CD8-positive, alpha-beta memory T cell (primary cell): ENCODE results near the gene PSMA4. TPM values are rescaled to one million over a fixed set of nuclear protein-coding genes. Genes with fewer than 3 reads are reported as not detected.
A peak's percentile ranks its signal among the peaks of the same experiment; 100 is the strongest.
"Not testable (repeated sequence)": the region's sequence is repeated elsewhere in the genome, so short reads cannot be mapped to it uniquely, and the experiment has no call there.

Source experiments
- CTCF ChIA-PET: fragments of 350-600 bp; sonication (Branson Sonifier 250); formaldehyde crosslinking; loops from one replicate; lab custom pipeline; 2021; ENCODE audit warnings: antibody characterized with exemption; lab: Charles Lee
- POLR2A ChIA-PET: fragments of 350-600 bp; sonication (Branson Sonifier 250); formaldehyde crosslinking; loops from one replicate; lab custom pipeline; 2021; ENCODE audit warnings: antibody characterized with exemption; lab: Charles Lee
- DNase-seq, 5 donors: peaks; one replicate each; pipeline versions ENCODE4 v3.0.0 to v3.0.0-alpha.2; 2020 to 2022; ENCODE audit warnings: mixed read lengths in 1 of 5
- H3K27ac ChIP-seq: one replicate; pipeline ENCODE4 v1.7.0; 2013; ENCODE audit warnings: low read depth, mild to moderate bottlenecking, low read length, moderate library complexity
- H3K27me3 ChIP-seq: 2 replicates; pipeline ENCODE4 v1.7.0; 2013; ENCODE audit warnings: low read length, mild to moderate bottlenecking; ENCODE audit not compliant: insufficient read depth, poor library complexity, severe bottlenecking
- H3K36me3 ChIP-seq: 2 replicates; pipeline ENCODE4 v1.7.0; 2013; ENCODE audit warnings: mild to moderate bottlenecking, low read length, moderate library complexity; ENCODE audit not compliant: insufficient read depth
- H3K4me1 ChIP-seq: 2 replicates; pipeline ENCODE4 v1.7.0; 2013; ENCODE audit warnings: mild to moderate bottlenecking, low read length, moderate library complexity; ENCODE audit not compliant: insufficient read depth
- H3K4me3 ChIP-seq: 2 replicates; pipeline ENCODE4 v1.7.0; 2013; ENCODE audit warnings: mild to moderate bottlenecking, low read length
- H3K9me3 ChIP-seq: 2 replicates; pipeline ENCODE4 v1.7.0; 2013; ENCODE audit warnings: mild to moderate bottlenecking, low read length
- H3K27ac Mint-ChIP-seq, 8 donors: one replicate each; pipeline ENCODE4 v1.8.0; 2020 to 2021; ENCODE audit warnings: mixed read lengths in 8 of 8, mild to moderate bottlenecking in 6 of 8, inconsistent platforms in 3 of 8, moderate library complexity in 3 of 8
- H3K27me3 Mint-ChIP-seq, 2 donors: one replicate each; pipeline ENCODE4 v1.8.0; 2020 to 2021; ENCODE audit warnings: mixed read lengths in 2 of 2, mild to moderate bottlenecking in 1 of 2, moderate library complexity in 1 of 2
- H3K36me3 Mint-ChIP-seq, 3 donors: one replicate each; pipeline ENCODE4 v1.8.0; 2020 to 2021; ENCODE audit warnings: mixed read lengths in 3 of 3, inconsistent platforms in 1 of 3, mild to moderate bottlenecking in 1 of 3
- H3K4me1 Mint-ChIP-seq, 3 donors: one replicate each; pipeline ENCODE4 v1.8.0; 2020 to 2021; ENCODE audit warnings: mixed read lengths in 3 of 3, inconsistent platforms in 1 of 3, mild to moderate bottlenecking in 1 of 3
- H3K4me3 Mint-ChIP-seq, 7 donors: one replicate each; pipeline ENCODE4 v1.8.0; 2020 to 2021; ENCODE audit warnings: mixed read lengths in 7 of 7, mild to moderate bottlenecking in 6 of 7, moderate library complexity in 4 of 7, inconsistent platforms in 2 of 7
- H3K9me3 Mint-ChIP-seq, 5 donors: one replicate each; pipeline ENCODE4 v1.8.0; 2020 to 2022; ENCODE audit warnings: mixed read lengths in 5 of 5, mild to moderate bottlenecking in 3 of 5, moderate library complexity in 2 of 5, inconsistent platforms in 1 of 5
- polyA plus RNA-seq: library from polyadenylated mRNA; unstranded; fragments of 300-500 nt; fragmentation: Illumina TruSeq; gene quantifications from one replicate; pipeline ENCODE4 v1.2.3, GENCODE V29; 2021
- total RNA-seq, 2 experiments: library from RNA; stranded (reverse); gene quantifications; one replicate each; pipeline ENCODE4 v1.2.3, GENCODE V29; 2021

PSMA4 gene
- total and polyA plus RNA-seq, 3 experiments from 2014 or later = 228 to 239 (median 232) TPM

GRCh38 chr15:78552597-78552996 is 12.4 kb downstream of the PSMA4 start:
- CTCF ChIA-PET = no interaction called here
- POLR2A ChIA-PET = no interaction called here
- peaks cover 0 to 1% of the 10 kb centered on the region in 2 donors for H3K27me3 Mint-ChIP-seq
- no peak overlapping the region for H3K4me3 ChIP-seq
- H3K36me3 ChIP-seq = peaks cover 10% of the 10 kb centered on the region
- H3K9me3 Mint-ChIP-seq = no peaks in the 10 kb centered on the region
- H3K4me1 ChIP-seq = no peaks in the 10 kb centered on the region
- H3K4me1 Mint-ChIP-seq = no peaks in the 10 kb centered on the region
- no peak overlapping the region for H3K27ac ChIP-seq
- no peaks in the 10 kb centered on the region for H3K27me3 ChIP-seq
- H3K27ac Mint-ChIP-seq = no peak overlapping the region
- no peaks in the 10 kb centered on the region for H3K9me3 ChIP-seq
- DNase-seq = no peak
- no peak overlapping the region for H3K4me3 Mint-ChIP-seq
- peaks cover 4 to 41% (median 21%) of the 10 kb centered on the region in 3 donors for H3K36me3 Mint-ChIP-seq

- H3K27me3 Mint-ChIP-seq, H3K9me3 ChIP-seq, H3K4me3 Mint-ChIP-seq, DNase-seq, CTCF ChIA-PET, H3K27ac ChIP-seq, POLR2A ChIA-PET, H3K36me3 Mint-ChIP-seq, H3K27ac Mint-ChIP-seq, H3K4me3 ChIP-seq, H3K27me3 ChIP-seq, H3K9me3 Mint-ChIP-seq, H3K4me1 ChIP-seq, H3K36me3 ChIP-seq: not testable (repeated sequence)
- peaks cover 6 to 10% (median 7%) of the 10 kb centered on the region in 3 donors for H3K4me1 Mint-ChIP-seq
These were observed 20.0 kb downstream of the PSMA4 start for GRCh38 chr15:78560201-78560600.

DNA sequence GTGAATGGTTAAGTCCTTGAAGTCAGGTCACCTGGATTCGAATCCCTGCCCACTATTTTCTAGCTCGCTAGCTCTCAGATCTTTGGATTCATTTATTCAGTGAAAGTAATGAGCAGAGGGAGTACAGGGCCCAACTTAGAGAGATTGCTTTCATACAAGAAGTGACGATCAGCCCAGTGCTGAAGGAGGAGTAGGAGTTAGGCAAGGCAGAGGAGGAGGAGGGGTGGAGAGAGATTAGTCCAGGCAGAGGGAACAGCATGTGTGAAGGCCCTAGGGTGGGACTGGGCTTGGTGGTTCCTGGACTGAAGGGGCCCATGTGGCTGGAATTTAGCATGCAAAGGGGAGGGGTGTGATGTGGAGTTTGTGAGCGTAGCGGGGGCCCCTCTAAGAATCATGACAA is 21.2 kb downstream of the PSMA4 start:
- peaks cover 5 to 6% of the 10 kb centered on the region in 2 donors for H3K27me3 Mint-ChIP-seq
- no peak overlapping the region for H3K27ac Mint-ChIP-seq
- CTCF ChIA-PET = no interaction called here
- H3K27me3 ChIP-seq = no peaks in the 10 kb centered on the region
- H3K36me3 ChIP-seq = no peaks in the 10 kb centered on the region
- no peak overlapping the region for H3K4me3 ChIP-seq
- H3K4me1 Mint-ChIP-seq = peaks cover 14 to 21% (median 14%) of the 10 kb centered on the region in 3 donors
- peaks cover 14% of the 10 kb centered on the region for H3K4me1 ChIP-seq
- H3K27ac ChIP-seq = no peak overlapping the region
- H3K4me3 Mint-ChIP-seq = no peak overlapping the region
- POLR2A ChIA-PET = no interaction called here
- DNase-seq = no peak
- H3K36me3 Mint-ChIP-seq = peaks cover 0 to 5% (median under 1%) of the 10 kb centered on the region in 3 donors
- H3K9me3 Mint-ChIP-seq = no peaks in the 10 kb centered on the region
- H3K9me3 ChIP-seq = no peaks in the 10 kb centered on the region

DNA sequence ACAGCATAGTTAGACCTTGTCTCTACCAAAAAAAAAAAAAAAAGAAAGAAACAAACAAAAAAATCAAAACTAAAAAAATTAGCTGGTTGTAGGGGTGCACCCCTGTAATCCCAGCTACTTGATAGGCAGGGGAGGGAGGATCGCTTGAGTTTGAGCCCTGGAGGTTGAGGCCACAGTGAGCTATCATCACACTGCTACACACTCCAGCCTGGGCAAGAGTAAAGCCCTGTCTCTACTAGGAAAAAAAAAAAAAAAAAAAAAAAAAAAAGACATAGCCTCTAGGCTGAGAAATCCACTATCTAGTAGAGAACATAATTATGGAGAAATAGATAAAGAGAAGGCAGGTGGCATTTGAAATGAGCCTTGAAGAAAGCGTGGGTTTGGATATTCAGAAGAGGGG is 22.8 kb downstream of the PSMA4 start:
- no peaks in the 10 kb centered on the region for H3K27me3 ChIP-seq
- no peak for DNase-seq
- H3K27me3 Mint-ChIP-seq = peaks cover 9 to 15% of the 10 kb centered on the region in 2 donors
- H3K4me3 ChIP-seq = no peak overlapping the region
- H3K4me1 ChIP-seq = peaks cover 14% of the 10 kb centered on the region
- ChIA-PET CTCF (no interaction called here), POLR2A (interaction anchor here (0.6 kb wide), 1 partner anchor 243 kb away, joined by 4 read pairs; no protein-coding TSS in a partner anchor)
- H3K27ac Mint-ChIP-seq = no peak overlapping the region
- no peaks in the 10 kb centered on the region for H3K36me3 ChIP-seq
- H3K36me3 Mint-ChIP-seq = peaks cover 0 to 5% (median 1%) of the 10 kb centered on the region in 3 donors
- H3K4me3 Mint-ChIP-seq = peak overlapping the region in 2 of 7 donors; percentile 9 to 70
- peaks cover 15 to 23% (median 16%) of the 10 kb centered on the region in 3 donors for H3K4me1 Mint-ChIP-seq
- H3K9me3 Mint-ChIP-seq = no peaks in the 10 kb centered on the region
- H3K27ac ChIP-seq = no peak overlapping the region
- no peaks in the 10 kb centered on the region for H3K9me3 ChIP-seq

- H3K36me3 Mint-ChIP-seq = peaks cover 0 to 1% (median 0%) of the 10 kb centered on the region in 3 donors
- ChIA-PET POLR2A (interaction anchor here (0.5 to 1.7 kb wide), 2 partner anchors 7 to 24 kb away, joined by 4 to 5 read pairs; partner anchors contain the start of gene PSMA4), CTCF (no interaction called here)
- no peak overlapping the region for H3K27ac ChIP-seq
- H3K4me1 Mint-ChIP-seq = peaks cover 15 to 23% (median 16%) of the 10 kb centered on the region in 3 donors
- no peaks in the 10 kb centered on the region for H3K27me3 ChIP-seq
- H3K27me3 Mint-ChIP-seq = peaks cover 9 to 15% of the 10 kb centered on the region in 2 donors
- peaks cover 14% of the 10 kb centered on the region for H3K4me1 ChIP-seq
- H3K9me3 ChIP-seq = no peaks in the 10 kb centered on the region
- peak overlapping the region in 6 of 8 donors; percentile 19 to 88 (median 66) for H3K27ac Mint-ChIP-seq
- H3K4me3 ChIP-seq = peak overlapping the region; percentile 66
- peak overlapping the region; percentile 76 to 92 (median 88) for H3K4me3 Mint-ChIP-seq
- no peaks in the 10 kb centered on the region for H3K9me3 Mint-ChIP-seq
- DNase-seq = no peak
- H3K36me3 ChIP-seq = no peaks in the 10 kb centered on the region
These were observed 24.5 kb downstream of the PSMA4 start for GRCh38 chr15:78564743-78565096.

DNA sequence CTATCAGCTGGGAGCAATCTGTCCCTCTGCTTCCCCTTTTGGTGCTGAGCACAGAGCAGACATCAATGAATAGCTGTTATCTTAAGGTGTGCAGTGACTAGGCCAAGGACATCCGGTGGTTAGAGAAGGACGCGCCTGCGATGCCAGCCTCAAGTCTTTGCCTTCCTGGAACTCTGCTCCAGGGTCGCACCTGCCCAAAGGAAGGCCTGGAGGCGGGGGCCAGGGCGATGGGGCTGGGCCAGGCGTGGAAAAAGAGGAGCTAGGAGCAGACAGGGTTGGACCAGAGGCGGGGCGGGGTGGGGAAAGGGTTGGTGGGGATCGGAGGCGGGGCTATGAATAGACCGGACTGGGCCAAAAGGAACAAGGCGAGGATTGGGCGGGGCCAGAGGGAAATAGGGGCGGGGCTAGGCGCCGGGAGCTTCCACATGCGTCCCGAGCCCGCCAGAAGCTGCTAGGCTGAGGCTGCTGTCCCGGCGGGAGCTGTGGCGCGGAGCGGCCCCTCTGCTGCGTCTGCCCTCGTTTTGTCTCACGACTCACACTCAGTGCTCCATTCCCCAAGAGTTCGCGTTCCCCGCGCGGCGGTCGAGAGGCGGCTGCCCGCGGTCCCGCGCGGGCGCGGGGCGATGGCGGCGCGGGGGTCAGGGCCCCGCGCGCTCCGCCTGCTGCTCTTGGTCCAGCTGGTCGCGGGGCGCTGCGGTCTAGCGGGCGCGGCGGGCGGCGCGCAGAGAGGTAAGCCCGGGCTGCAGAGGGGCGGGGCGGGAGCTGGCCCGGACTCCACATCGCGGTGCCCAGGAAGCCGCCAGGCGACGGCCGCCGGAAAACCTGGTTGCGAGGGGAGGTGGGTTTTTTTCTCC is 25.1 kb downstream of the PSMA4 start, which contains the start of gene CHRNA5:
Gene CHRNA5 (plus strand): TSS at position 424 of the 854 bp plus-strand sequence. CDS start 200 bp downstream, at position 624.
- no peaks in the 10 kb centered on the region for H3K36me3 ChIP-seq
- Mint-ChIP-seq H3K27ac (peak within 1 kb of the TSS in 7 of 8 donors; percentile 14 to 88 (median 63)), H3K27me3 (peaks cover 9 to 15% of the 10 kb centered on the region in 2 donors), H3K4me3 (peak within 1 kb of the TSS; percentile 76 to 92 (median 89)), H3K4me1 (peaks cover 15 to 23% (median 16%) of the 10 kb centered on the region in 3 donors), H3K9me3 (no peaks in the 10 kb centered on the region), H3K36me3 (peaks cover 0 to 1% (median 0%) of the 10 kb centered on the region in 3 donors)
- H3K4me3 ChIP-seq = peak within 1 kb of the TSS; percentile 66
- peaks cover 14% of the 10 kb centered on the region for H3K4me1 ChIP-seq
- H3K27me3 ChIP-seq = no peaks in the 10 kb centered on the region
- ChIA-PET CTCF (no interaction called here), POLR2A (interaction anchor here (0.5 to 1.7 kb wide), 4 partner anchors 8 to 128 kb away, joined by 3 to 5 read pairs (median 4); partner anchors contain the start of genes IREB2 and PSMA4)
- DNase-seq = peak; percentile 22 to 69 (median 52)
- H3K9me3 ChIP-seq = no peaks in the 10 kb centered on the region
- no peak within 1 kb of the TSS for H3K27ac ChIP-seq

- Mint-ChIP-seq H3K4me1 (peaks cover 15 to 23% (median 16%) of the 10 kb centered on the region in 3 donors), H3K27ac (peak overlapping the region in 5 of 8 donors; percentile 3 to 86 (median 37)), H3K9me3 (no peaks in the 10 kb centered on the region), H3K27me3 (peaks cover 9 to 17% of the 10 kb centered on the region in 2 donors), H3K4me3 (peak overlapping the region; percentile 71 to 92 (median 88)), H3K36me3 (peaks cover 0 to 1% (median 0%) of the 10 kb centered on the region in 3 donors)
- no peaks in the 10 kb centered on the region for H3K27me3 ChIP-seq
- H3K36me3 ChIP-seq = no peaks in the 10 kb centered on the region
- H3K9me3 ChIP-seq = no peaks in the 10 kb centered on the region
- no peak overlapping the region for H3K27ac ChIP-seq
- POLR2A ChIA-PET = interaction anchor here (1.0 to 1.7 kb wide), 3 partner anchors 10 to 128 kb away, joined by 3 to 5 read pairs (median 3); partner anchors contain the start of genes IREB2 and PSMA4
- H3K4me3 ChIP-seq = peak overlapping the region; percentile 66
- peaks cover 14% of the 10 kb centered on the region for H3K4me1 ChIP-seq
- DNase-seq = peak in 1 of 5 donors; percentile 18
- CTCF ChIA-PET = no interaction called here
These were observed 25.9 kb downstream of the PSMA4 start for GRCh38 chr15:78565951-78566774.
